OCI-LY1 (cell line): ENCODE data around the gene KCNMA1.

Experiments
- H2AFZ ChIP-seq: fragments of 200-600 bp; sonication (generic), shearing (Covaris generic); 2 replicates; pipeline ENCODE4 v1.6.0; 2014; ENCODE audit warnings: antibody characterized with exemption, mild to moderate bottlenecking, low read length
- H3F3A ChIP-seq: fragments of 200-600 bp; sonication (generic), shearing (Covaris generic); 2 replicates; pipeline ENCODE4 v1.6.0; 2014; ENCODE audit warnings: mild to moderate bottlenecking, antibody characterized with exemption, low read length, moderate library complexity; ENCODE audit not compliant: insufficient read depth
- H3K27ac ChIP-seq: fragments of 200-600 bp; sonication (generic); 2 replicates; pipeline ENCODE4 v1.5.1; 2014; ENCODE audit warnings: low read length, mixed run types, mild to moderate bottlenecking, low read depth; ENCODE audit not compliant: poor library complexity, severe bottlenecking
- H3K27me3 ChIP-seq: fragments of 200-600 bp; sonication (generic); 2 replicates; pipeline ENCODE4 v1.6.0; 2014; ENCODE audit warnings: antibody characterized with exemption, mild to moderate bottlenecking, low read length, moderate library complexity; ENCODE audit not compliant: insufficient read depth
- H3K36me3 ChIP-seq: fragments of 200-600 bp; sonication (generic); 2 replicates; pipeline ENCODE4 v1.6.1; 2014; ENCODE audit warnings: mild to moderate bottlenecking, antibody characterized with exemption, low read length, moderate library complexity, mixed read lengths; ENCODE audit not compliant: insufficient read depth
- H3K4me1 ChIP-seq: fragments of 200-600 bp; sonication (generic); 2 replicates; pipeline ENCODE4 v1.5.1; 2014; ENCODE audit warnings: mild to moderate bottlenecking, low read length, moderate library complexity; ENCODE audit not compliant: insufficient read depth, severe bottlenecking
- H3K4me2 ChIP-seq: fragments of 200-600 bp; sonication (generic), shearing (Covaris generic); 2 replicates; pipeline ENCODE4 v1.6.1; 2014; ENCODE audit warnings: low read length
- H3K4me3 ChIP-seq: fragments of 200-600 bp; sonication (generic); 2 replicates; pipeline ENCODE4 v1.5.1; 2014; ENCODE audit warnings: low read length, low read depth, mild to moderate bottlenecking, mixed read lengths; ENCODE audit not compliant: poor library complexity, severe bottlenecking
- H3K79me2 ChIP-seq: fragments of 200-600 bp; shearing (Covaris generic); 2 replicates; pipeline ENCODE4 v1.6.1; 2016; ENCODE audit warnings: mixed run types, low read length, mixed read lengths; ENCODE audit not compliant: insufficient read depth
- H3K9ac ChIP-seq: fragments of 200-600 bp; sonication (generic), shearing (Covaris generic); 2 replicates; pipeline ENCODE4 v1.6.1; 2014; ENCODE audit warnings: mild to moderate bottlenecking, low read length, mixed read lengths
- H3K9me2 ChIP-seq: fragments of 200-600 bp; sonication (generic), shearing (Covaris generic); 2 replicates; pipeline ENCODE4 v1.6.1; 2014; ENCODE audit warnings: low read depth, mild to moderate bottlenecking, low read length, mixed read lengths
- H3K9me3 ChIP-seq: fragments of 200-600 bp; shearing (Covaris generic); 2 replicates; pipeline ENCODE4 v1.6.1; 2014; ENCODE audit warnings: low read length, mixed read lengths
- H4K20me1 ChIP-seq: fragments of 200-600 bp; sonication (generic), shearing (Covaris generic); 2 replicates; pipeline ENCODE4 v1.6.0; 2016; ENCODE audit warnings: mild to moderate bottlenecking, low read length; ENCODE audit not compliant: insufficient read depth
- EZH2 ChIP-seq: fragments of 200-600 bp; sonication (generic), shearing (Covaris generic); IDR thresholded peaks from 2 replicates; pipeline ENCODE4 v1.8.0; 2017; ENCODE audit warnings: borderline replicate concordance, mixed run types, mild to moderate bottlenecking, antibody characterized with exemption, low read length, moderate library complexity, mixed read lengths
- TF ChIP-seq, protein P1 (sequence below): fragments of 200-600 bp; sonication (generic), shearing (Covaris generic); IDR thresholded peaks from 2 replicates; pipeline ENCODE4 v1.5.1; 2017; ENCODE audit warnings: mild to moderate bottlenecking, antibody characterized with exemption, low read length, moderate library complexity, mixed read lengths

Gene KCNMA1

DNA sequence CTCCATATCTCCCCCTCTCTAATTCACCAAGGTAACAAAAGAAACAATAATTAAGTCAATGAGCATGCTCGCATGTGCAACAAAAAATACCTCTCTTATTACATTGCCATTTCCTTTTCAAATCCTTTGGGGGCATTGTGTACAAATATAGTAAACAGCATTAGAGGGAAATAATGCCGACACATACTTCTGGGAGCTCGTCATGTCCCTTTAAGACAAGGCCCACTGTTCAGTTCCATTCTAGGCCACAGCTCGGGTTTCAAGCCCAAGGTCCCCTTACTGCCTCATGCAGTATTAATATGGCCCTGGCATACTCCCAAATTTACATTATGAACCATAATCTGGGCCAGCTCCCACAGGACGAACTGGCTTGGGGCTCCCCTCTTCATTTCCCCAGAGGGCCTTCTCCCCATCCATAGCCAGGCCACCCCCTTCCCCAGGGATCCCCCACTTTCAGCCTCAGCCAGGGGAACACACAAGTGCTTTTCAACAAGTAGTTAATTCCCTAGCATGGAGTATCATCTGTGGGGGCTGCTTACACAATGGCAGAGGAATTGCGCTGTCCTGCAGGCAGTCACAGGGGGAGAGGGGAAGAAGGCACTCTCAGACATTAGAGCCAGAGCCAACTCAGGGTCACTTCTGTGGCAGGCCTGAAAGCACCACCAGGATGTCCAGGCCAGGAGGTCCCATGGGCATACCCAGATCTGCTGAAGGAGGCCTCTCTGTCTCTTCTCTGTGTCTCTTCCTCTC is 110.6 kb downstream of the KCNMA1 start:
- H3K79me2 ChIP-seq, result no peaks in the 10 kb centered on the region
- H3K9me2 ChIP-seq, result no peaks in the 10 kb centered on the region
- no peak overlapping the region for H3K4me3 ChIP-seq
- no peaks in the 10 kb centered on the region for H3K4me1 ChIP-seq
- H4K20me1 ChIP-seq, result no peaks in the 10 kb centered on the region
- H3K4me2 ChIP-seq, result no peak overlapping the region
- H3K27me3 ChIP-seq, result no peaks in the 10 kb centered on the region
- H3K9me3 ChIP-seq, result no peaks in the 10 kb centered on the region
- H3F3A ChIP-seq, result no peaks in the 10 kb centered on the region
- H3K27ac ChIP-seq, result no peak overlapping the region
- H3K9ac ChIP-seq, result no peak overlapping the region
- H3K36me3 ChIP-seq, result no peaks in the 10 kb centered on the region
- TF ChIP-seq, protein P1, sequence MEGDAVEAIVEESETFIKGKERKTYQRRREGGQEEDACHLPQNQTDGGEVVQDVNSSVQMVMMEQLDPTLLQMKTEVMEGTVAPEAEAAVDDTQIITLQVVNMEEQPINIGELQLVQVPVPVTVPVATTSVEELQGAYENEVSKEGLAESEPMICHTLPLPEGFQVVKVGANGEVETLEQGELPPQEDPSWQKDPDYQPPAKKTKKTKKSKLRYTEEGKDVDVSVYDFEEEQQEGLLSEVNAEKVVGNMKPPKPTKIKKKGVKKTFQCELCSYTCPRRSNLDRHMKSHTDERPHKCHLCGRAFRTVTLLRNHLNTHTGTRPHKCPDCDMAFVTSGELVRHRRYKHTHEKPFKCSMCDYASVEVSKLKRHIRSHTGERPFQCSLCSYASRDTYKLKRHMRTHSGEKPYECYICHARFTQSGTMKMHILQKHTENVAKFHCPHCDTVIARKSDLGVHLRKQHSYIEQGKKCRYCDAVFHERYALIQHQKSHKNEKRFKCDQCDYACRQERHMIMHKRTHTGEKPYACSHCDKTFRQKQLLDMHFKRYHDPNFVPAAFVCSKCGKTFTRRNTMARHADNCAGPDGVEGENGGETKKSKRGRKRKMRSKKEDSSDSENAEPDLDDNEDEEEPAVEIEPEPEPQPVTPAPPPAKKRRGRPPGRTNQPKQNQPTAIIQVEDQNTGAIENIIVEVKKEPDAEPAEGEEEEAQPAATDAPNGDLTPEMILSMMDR, result no peak
- TF ChIP-seq EZH2, result no peak
- H2AFZ ChIP-seq, result no peak overlapping the region

DNA sequence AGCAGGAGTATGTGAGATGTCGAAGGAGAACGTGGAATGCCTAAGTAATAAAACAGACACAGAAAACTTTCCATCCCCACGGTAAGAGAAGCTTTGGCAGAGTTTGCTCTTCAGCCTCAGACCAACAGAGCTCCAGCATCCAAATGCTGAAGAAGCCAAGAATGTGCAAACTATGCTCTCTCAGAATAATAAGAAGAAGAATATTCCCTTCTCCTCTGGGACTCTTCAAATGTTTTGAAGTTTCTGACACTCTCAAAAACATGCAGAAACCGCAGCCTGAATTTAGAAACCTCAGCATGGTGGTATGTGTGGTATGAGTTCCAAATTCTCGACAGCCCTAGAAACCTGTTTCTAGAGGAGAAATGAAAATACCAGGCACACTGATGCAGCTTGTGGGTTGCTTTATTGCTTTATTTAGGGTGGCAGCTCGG is 113.3 kb downstream of the KCNMA1 start:
- Histone ChIP-seq H3K27me3 (no peaks in the 10 kb centered on the region), H4K20me1 (no peaks in the 10 kb centered on the region), H3K9me2 (no peaks in the 10 kb centered on the region), H3K9ac (no peak overlapping the region), H3K4me1 (no peaks in the 10 kb centered on the region), H3K27ac (no peak overlapping the region), H2AFZ (no peak overlapping the region), H3K36me3 (no peaks in the 10 kb centered on the region), H3K4me2 (no peak overlapping the region), H3K79me2 (no peaks in the 10 kb centered on the region), H3K4me3 (no peak overlapping the region), H3F3A (no peaks in the 10 kb centered on the region), H3K9me3 (no peaks in the 10 kb centered on the region)
- TF ChIP-seq, protein P1, result no peak
- no peak for TF ChIP-seq EZH2

DNA sequence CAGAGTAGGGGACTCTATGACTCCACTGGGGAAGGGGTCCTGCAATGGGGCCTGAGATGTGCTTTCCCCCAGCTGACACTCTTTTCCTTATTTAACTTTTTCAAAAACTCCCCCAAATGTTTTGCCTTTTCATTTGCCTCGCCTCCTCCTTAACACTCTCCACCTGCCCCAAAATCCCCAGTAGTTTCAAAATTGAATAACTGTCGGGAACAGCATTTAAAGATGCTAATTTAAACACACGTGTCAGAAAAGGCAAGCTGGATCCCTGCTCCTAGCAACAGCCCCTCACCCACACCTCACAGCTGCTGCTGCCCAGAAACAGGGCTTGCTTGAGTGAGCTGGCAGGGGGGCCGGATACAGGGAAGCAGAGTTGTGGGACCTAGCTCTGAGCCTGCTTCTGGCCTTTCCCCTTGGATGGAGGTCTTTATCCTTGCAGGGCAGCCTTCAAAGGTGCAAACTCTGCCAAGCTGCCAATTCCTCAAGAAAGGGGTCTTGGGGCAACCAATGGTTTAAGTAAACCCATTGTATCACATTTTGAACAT is 115.3 kb downstream of the KCNMA1 start:
- Histone ChIP-seq H3K36me3 (no peaks in the 10 kb centered on the region), H3K27ac (no peak overlapping the region), H3K27me3 (no peaks in the 10 kb centered on the region), H3K4me2 (no peak overlapping the region), H3K9ac (no peak overlapping the region), H3K79me2 (no peaks in the 10 kb centered on the region), H3K9me2 (no peaks in the 10 kb centered on the region), H4K20me1 (no peaks in the 10 kb centered on the region), H3F3A (no peaks in the 10 kb centered on the region), H3K4me3 (no peak overlapping the region), H2AFZ (no peak overlapping the region), H3K9me3 (no peaks in the 10 kb centered on the region), H3K4me1 (no peaks in the 10 kb centered on the region)
- no peak for TF ChIP-seq EZH2
- TF ChIP-seq, protein P1, result no peak
